HepG2 (cell line): ENCODE results near the gene PSMG3. TPM values are rescaled to one million over a fixed set of nuclear protein-coding genes. Genes with fewer than 3 reads are reported as not detected.

Experiments
- ARNT ChIP-seq: fragments of 450-650 bp; IDR thresholded peaks from 2 replicates; pipeline ENCODE4 v1.6.1; 2017
- DR1 ChIP-seq: sonication (generic); formaldehyde crosslinking; IDR thresholded peaks from 2 replicates; pipeline ENCODE4 v1.8.0; 2021; ENCODE audit warnings: mild to moderate bottlenecking, missing genetic modification reagents, inconsistent platforms
- POLR2A ChIP-seq, 2 experiments: IDR thresholded peaks; 2 replicates each; pipeline ENCODE4 v1.6.1; 2011; ENCODE audit warnings: low read depth in 2 of 2, low read length in 2 of 2, mild to moderate bottlenecking in 1 of 2, moderate library complexity in 1 of 2; ENCODE audit not compliant: insufficient read depth in 1 of 2
- polyA plus RNA-seq, 8 experiments: library from polyadenylated mRNA; depleted of rRNA in 3 of 8; stranded (reverse) in 7 of 8; unstranded in 1 of 8; fragments of >200 nt; fragmentation: Illumina TruSeq in 4 of 8; extraction: Trizol in 4 of 8; gene quantifications; 2 replicates each; pipeline versions ENCODE4 v1.2.1 to v1.2.3, GENCODE V29; 2011 to 2016; ENCODE audit warnings: low read depth in 4 of 8, missing spikeins in 1 of 8, mixed read lengths in 1 of 8; ENCODE audit not compliant: insufficient read depth in 1 of 8
- total RNA-seq, 5 experiments: library from RNA; depleted of rRNA; stranded (reverse); fragments of >200 nt; fragmentation: Illumina TruSeq; extraction: Trizol; gene quantifications; 2 replicates each; pipeline ENCODE4 v1.2.3, GENCODE V29; 2016; ENCODE audit warnings: low read depth in 1 of 5
- TF ChIP-seq, protein P1 (sequence below): sonication (generic); formaldehyde crosslinking; IDR thresholded peaks from 2 replicates; pipeline ENCODE4 v1.8.1; 2022; ENCODE audit warnings: low read depth, mild to moderate bottlenecking, missing genetic modification reagents
- TF ChIP-seq, protein P2 (sequence below), 2 experiments: sonication (generic) in 1 of 2; formaldehyde crosslinking in 1 of 2; IDR thresholded peaks; 2 replicates each; pipeline versions ENCODE4 v1.4.0 to v1.6.1; 2016 to 2020; ENCODE audit warnings: borderline replicate concordance in 1 of 2, low read depth in 1 of 2, mild to moderate bottlenecking in 1 of 2, missing genetic modification reagents in 1 of 2
- TF ChIP-seq, protein P3 (sequence below): conservative IDR thresholded peaks from 2 replicates; pipeline ENCODE4 v1.6.1; 2018; ENCODE audit warnings: missing genetic modification reagents
- TF ChIP-seq, protein P4 (sequence below): sonication (generic); formaldehyde crosslinking; IDR thresholded peaks from 2 replicates; pipeline ENCODE4 v1.4.0; 2020; ENCODE audit warnings: missing genetic modification reagents, mild to moderate bottlenecking, borderline replicate concordance
- TF ChIP-seq, protein P5 (sequence below): sonication (generic); formaldehyde crosslinking; IDR thresholded peaks from 2 replicates; pipeline ENCODE4 v1.4.0; 2020; ENCODE audit warnings: missing genetic modification reagents
- TF ChIP-seq, protein P6 (sequence below): sonication (generic); formaldehyde crosslinking; IDR thresholded peaks from 2 replicates; pipeline ENCODE4 v1.4.0; 2020; ENCODE audit warnings: missing genetic modification reagents, borderline replicate concordance

Gene PSMG3
- total and polyA plus RNA-seq, 2 of the 13 experiments (the other 11 are each of a cell fraction or from before 2014, with no cell fraction given), result 29.6 to 48.4 TPM

DNA sequence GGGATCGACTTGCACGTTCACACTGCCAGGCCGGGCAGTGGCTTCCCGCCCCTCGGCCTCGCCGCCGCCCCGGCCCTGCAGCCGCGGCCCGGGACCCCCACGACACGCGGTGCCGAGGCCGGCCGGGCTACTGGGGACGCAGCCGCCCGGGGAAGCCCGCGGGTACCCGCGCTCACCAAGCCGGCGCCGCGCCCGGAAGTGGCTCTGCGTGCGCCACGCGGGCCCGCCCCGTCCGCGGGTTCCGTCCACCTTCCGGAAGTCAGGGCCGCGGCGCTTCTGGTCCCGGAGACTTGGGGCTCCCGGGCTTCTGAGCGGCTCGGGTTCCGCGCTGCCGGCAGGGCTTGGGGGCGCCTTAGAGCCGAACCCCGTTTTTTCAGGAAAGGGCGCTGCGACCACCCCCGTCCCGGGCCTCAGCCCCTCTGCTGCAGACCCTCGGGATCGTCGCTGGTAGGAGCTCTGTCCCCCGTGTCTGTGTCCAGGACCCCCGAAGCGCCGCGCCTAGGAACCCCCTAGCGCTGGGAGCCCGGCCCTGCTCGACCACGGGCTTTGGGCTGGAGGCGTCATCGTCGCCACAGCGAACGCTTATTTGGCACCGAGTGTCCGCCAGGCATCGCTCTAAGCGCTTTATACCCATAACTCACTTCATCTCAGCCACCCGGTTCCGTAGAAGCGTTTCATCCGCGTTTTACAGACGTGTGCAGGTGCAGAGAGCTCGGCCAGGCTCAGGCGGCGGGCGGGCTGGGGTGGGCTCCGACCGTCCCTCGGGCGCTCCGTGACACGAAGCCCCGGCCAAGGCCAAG is at the start of gene PSMG3 (continued):
- TF ChIP-seq, protein P1, sequence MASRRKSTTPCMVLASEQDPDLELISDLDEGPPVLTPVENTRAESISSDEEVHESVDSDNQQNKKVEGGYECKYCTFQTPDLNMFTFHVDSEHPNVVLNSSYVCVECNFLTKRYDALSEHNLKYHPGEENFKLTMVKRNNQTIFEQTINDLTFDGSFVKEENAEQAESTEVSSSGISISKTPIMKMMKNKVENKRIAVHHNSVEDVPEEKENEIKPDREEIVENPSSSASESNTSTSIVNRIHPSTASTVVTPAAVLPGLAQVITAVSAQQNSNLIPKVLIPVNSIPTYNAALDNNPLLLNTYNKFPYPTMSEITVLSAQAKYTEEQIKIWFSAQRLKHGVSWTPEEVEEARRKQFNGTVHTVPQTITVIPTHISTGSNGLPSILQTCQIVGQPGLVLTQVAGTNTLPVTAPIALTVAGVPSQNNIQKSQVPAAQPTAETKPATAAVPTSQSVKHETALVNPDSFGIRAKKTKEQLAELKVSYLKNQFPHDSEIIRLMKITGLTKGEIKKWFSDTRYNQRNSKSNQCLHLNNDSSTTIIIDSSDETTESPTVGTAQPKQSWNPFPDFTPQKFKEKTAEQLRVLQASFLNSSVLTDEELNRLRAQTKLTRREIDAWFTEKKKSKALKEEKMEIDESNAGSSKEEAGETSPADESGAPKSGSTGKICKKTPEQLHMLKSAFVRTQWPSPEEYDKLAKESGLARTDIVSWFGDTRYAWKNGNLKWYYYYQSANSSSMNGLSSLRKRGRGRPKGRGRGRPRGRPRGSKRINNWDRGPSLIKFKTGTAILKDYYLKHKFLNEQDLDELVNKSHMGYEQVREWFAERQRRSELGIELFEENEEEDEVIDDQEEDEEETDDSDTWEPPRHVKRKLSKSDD (CRISPR knock-in tag), result no peak
- TF ChIP-seq, protein P2, sequence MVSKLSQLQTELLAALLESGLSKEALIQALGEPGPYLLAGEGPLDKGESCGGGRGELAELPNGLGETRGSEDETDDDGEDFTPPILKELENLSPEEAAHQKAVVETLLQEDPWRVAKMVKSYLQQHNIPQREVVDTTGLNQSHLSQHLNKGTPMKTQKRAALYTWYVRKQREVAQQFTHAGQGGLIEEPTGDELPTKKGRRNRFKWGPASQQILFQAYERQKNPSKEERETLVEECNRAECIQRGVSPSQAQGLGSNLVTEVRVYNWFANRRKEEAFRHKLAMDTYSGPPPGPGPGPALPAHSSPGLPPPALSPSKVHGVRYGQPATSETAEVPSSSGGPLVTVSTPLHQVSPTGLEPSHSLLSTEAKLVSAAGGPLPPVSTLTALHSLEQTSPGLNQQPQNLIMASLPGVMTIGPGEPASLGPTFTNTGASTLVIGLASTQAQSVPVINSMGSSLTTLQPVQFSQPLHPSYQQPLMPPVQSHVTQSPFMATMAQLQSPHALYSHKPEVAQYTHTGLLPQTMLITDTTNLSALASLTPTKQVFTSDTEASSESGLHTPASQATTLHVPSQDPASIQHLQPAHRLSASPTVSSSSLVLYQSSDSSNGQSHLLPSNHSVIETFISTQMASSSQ (IDR thresholded peaks at IDR 0.05; ENCODE audit: low read depth), result no peak
- TF ChIP-seq, protein P2 (CRISPR knock-in tag; IDR thresholded peaks at IDR 0.05; ENCODE audit: borderline replicate concordance), result peak; percentile 27; the same call in 1 of the 2 replicates
- TF ChIP-seq, protein P3, sequence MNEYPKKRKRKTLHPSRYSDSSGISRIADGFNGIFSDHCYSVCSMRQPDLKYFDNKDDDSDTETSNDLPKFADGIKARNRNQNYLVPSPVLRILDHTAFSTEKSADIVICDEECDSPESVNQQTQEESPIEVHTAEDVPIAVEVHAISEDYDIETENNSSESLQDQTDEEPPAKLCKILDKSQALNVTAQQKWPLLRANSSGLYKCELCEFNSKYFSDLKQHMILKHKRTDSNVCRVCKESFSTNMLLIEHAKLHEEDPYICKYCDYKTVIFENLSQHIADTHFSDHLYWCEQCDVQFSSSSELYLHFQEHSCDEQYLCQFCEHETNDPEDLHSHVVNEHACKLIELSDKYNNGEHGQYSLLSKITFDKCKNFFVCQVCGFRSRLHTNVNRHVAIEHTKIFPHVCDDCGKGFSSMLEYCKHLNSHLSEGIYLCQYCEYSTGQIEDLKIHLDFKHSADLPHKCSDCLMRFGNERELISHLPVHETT (CRISPR knock-in tag), result peak; percentile 74
- TF ChIP-seq, protein P4, sequence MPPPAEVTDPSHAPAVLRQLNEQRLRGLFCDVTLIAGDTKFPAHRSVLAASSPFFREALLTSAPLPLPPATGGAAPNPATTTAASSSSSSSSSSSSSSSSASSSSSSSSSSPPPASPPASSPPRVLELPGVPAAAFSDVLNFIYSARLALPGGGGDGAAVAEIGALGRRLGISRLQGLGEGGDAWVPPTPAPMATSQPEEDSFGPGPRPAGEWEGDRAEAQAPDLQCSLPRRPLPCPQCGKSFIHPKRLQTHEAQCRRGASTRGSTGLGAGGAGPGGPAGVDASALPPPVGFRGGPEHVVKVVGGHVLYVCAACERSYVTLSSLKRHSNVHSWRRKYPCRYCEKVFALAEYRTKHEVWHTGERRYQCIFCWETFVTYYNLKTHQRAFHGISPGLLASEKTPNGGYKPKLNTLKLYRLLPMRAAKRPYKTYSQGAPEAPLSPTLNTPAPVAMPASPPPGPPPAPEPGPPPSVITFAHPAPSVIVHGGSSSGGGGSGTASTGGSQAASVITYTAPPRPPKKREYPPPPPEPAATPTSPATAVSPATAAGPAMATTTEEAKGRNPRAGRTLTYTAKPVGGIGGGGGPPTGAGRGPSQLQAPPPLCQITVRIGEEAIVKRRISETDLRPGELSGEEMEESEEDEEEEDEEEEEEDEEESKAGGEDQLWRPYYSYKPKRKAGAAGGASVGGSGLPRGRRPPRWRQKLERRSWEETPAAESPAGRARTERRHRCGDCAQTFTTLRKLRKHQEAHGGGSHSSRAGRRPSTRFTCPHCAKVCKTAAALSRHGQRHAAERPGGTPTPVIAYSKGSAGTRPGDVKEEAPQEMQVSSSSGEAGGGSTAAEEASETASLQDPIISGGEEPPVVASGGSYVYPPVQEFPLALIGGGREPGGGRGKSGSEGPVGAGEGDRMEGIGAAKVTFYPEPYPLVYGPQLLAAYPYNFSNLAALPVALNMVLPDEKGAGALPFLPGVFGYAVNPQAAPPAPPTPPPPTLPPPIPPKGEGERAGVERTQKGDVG (CRISPR knock-in tag), result peak; percentile 51; the same call in 1 of the 2 replicates
- TF ChIP-seq, protein P5, sequence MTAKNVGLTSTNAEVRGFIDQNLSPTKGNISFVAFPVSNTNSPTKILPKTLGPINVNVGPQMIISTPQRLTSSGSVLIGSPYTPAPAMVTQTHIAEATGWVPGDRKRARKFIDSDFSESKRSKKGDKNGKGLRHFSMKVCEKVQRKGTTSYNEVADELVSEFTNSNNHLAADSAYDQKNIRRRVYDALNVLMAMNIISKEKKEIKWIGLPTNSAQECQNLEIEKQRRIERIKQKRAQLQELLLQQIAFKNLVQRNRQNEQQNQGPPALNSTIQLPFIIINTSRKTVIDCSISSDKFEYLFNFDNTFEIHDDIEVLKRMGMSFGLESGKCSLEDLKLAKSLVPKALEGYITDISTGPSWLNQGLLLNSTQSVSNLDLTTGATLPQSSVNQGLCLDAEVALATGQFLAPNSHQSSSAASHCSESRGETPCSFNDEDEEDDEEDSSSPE, result peak; percentile 79
- TF ChIP-seq DR1 (CRISPR knock-in tag), result peak; percentile 68
- peak; percentile 59 to 76 for TF ChIP-seq POLR2A (IDR thresholded peaks at IDR 0.05; ENCODE audit: insufficient read depth in 1 of 2, low read depth in 2 of 2, low read length in 2 of 2)
- no peak for TF ChIP-seq ARNT
- TF ChIP-seq, protein P6, sequence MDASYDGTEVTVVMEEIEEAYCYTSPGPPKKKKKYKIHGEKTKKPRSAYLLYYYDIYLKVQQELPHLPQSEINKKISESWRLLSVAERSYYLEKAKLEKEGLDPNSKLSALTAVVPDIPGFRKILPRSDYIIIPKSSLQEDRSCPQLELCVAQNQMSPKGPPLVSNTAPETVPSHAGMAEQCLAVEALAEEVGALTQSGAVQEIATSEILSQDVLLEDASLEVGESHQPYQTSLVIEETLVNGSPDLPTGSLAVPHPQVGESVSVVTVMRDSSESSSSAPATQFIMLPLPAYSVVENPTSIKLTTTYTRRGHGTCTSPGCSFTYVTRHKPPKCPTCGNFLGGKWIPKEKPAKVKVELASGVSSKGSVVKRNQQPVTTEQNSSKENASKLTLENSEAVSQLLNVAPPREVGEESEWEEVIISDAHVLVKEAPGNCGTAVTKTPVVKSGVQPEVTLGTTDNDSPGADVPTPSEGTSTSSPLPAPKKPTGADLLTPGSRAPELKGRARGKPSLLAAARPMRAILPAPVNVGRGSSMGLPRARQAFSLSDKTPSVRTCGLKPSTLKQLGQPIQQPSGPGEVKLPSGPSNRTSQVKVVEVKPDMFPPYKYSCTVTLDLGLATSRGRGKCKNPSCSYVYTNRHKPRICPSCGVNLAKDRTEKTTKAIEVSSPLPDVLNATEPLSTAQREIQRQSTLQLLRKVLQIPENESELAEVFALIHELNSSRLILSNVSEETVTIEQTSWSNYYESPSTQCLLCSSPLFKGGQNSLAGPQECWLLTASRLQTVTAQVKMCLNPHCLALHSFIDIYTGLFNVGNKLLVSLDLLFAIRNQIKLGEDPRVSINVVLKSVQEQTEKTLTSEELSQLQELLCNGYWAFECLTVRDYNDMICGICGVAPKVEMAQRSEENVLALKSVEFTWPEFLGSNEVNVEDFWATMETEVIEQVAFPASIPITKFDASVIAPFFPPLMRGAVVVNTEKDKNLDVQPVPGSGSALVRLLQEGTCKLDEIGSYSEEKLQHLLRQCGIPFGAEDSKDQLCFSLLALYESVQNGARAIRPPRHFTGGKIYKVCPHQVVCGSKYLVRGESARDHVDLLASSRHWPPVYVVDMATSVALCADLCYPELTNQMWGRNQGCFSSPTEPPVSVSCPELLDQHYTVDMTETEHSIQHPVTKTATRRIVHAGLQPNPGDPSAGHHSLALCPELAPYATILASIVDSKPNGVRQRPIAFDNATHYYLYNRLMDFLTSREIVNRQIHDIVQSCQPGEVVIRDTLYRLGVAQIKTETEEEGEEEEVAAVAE (CRISPR knock-in tag), result no peak
